T follicular helper cell (primary cell): Measurements from ENCODE around the gene SLC5A9.
"Not testable (repeated sequence)": the region's sequence is repeated elsewhere in the genome, so short reads cannot be mapped to it uniquely, and the experiment has no call there.

Experiments used
- DNase-seq: peaks from one replicate; pipeline ENCODE4 v3.0.0-alpha.2; 2020; ENCODE audit warnings: low read depth

The SLC5A9 gene

GRCh38 chr1:48214366-48214765, 8.2 kb upstream of the SLC5A9 start:
- not testable (repeated sequence) for DNase-seq

DNA sequence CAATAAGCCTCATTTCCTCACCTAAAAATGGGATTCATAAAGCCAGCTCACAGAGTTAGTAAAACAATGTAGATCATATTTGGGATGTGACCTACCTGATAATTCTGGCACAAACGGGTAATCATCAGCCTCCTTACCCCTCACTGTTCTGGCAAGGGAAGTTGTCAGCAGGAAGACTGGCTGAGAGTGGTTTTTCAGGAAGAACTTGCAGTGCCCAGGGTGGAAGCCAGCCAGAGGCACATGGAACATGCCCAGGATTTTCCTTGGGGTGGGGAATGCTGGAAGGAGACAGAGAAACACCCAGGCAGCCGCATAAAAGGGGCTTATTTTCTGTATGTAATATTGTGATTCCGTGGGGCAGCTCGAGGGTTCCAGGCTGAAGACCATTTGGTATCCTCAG, 7.7 kb upstream of the SLC5A9 start:
- DNase-seq = no peak

DNA sequence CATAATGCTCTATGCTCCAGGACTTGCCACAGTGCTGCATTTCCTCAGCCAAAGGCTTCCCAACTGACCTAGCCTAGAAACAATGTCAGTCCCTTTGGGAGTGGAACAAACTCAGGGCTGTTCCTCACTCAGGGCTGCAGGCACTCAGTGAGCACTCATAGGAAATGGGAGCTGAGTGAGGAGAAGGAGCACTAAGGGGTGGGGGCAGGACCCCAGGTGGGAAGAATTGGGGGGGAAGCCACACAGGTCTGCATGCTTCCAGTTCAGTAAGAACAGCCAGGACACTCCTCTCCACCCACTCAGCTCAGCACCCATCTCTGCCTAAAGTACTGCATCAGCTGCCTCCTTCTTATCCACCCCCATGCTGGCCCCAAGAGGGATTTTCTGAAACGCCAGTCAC, 7.3 kb upstream of the SLC5A9 start:
- DNase-seq = no peak

GRCh38 chr1:48215889-48216288, 6.6 kb upstream of the SLC5A9 start:
- DNase-seq = no peak

DNA sequence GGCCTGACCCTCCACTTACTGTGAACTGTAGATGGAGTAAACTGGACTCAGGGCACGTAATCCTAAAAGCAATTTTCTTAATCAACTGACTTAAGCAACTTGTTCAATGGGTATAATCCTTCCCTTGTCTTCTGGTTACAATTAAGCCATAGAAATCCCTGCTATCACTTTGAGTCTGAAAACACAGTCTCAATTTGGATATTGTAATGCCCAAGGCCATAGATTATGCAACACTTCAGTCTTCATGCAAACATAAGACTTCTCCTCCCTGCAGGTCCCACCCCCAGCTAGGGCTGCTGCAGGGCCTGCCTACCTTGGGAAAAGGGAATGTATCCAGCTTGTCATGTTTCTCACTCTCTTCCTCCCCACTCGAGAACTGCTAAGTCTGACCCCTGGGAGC, 6.2 kb upstream of the SLC5A9 start:
- no peak for DNase-seq

GRCh38 chr1:48216941-48217340, 5.6 kb upstream of the SLC5A9 start:
- DNase-seq = no peak

- DNase-seq = no peak
Measured at GRCh38 chr1:48217856-48218255, 4.7 kb upstream of the SLC5A9 start.

DNA sequence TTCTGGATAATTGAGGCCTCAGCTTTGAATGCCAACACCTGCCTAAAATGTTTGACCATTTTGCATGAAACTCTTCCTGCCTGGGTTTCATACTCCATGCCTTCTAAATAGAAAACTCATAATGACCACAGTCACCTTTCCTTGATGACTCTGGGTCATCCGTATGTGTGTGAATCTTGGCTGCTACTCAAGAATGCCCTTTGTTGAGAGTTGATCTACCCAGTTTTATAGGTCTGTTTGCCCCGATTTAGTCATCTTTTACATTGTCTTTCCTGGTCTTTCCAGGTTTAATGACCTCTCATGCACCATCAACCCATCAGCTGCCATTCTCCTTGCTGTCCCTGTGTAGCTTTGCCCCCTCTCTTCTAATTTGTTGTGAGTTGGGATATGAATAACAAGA, 2.7 kb upstream of the SLC5A9 start:
- no peak for DNase-seq

DNA sequence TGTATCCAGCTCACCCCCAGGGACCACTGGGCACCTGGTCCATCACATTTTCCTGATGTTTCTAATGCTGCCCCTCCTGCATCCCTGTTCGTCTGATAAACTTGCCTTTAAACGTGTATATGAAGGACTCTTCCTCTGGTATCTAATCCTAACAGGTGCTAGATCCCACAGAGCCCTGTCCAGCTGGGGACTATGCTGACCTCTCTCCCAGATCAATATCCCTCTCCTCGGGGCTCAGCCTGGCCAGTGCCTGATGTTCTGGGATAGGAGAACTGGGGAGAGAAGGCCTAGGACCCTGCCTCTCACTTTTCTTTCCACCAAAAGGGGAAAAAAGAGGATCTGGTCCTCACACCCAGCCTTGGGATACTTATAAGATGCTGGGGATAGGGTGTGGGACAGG, 1.4 kb upstream of the SLC5A9 start:
- DNase-seq = no peak

GRCh38 chr1:48221657-48222056, 859 bp upstream of the SLC5A9 start:
- no peak for DNase-seq

DNA sequence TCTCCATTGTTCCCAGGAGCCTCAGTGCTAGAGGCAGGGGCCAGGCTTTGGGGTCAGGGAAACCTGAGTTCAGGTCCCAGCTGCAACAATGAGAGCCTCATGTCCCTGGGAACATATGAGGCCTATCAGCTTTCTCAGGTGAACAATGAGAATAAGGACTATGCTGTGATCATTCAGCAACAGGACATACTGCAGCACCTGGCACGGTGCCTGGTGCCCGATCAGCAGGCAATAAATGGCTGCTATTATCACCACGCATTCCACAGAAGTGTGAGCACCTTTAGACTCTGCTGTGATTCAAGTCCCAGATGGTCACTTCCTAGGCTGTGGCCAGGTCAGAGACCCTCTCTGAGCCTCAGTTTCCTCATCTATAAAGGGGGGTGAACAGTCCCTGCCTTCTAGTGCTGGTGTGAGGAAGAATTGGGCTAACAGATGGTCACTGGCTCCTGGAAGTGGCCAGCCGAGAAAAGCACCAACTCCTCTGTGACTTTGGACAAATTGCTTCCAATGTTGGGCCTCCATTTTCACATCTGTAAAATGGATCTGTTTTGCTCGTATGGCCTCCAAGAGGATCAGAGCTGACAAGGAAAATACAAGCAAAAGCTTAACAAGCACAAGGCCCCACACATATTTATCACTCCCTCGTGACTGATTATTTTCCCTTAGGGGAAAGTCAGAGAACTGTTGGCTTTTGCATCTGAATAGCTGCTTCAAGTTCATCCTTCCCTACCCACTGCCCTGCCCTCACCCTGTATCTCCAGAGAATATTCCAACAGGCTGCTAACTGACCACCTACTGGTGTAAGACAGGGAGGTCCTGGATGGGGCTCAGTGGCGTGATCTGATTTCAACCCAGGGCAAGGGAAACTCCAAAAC, 1.1 kb downstream of the SLC5A9 start:
- no peak for DNase-seq

GRCh38 chr1:48224791-48225190, 2.3 kb downstream of the SLC5A9 start:
- no peak for DNase-seq

DNA sequence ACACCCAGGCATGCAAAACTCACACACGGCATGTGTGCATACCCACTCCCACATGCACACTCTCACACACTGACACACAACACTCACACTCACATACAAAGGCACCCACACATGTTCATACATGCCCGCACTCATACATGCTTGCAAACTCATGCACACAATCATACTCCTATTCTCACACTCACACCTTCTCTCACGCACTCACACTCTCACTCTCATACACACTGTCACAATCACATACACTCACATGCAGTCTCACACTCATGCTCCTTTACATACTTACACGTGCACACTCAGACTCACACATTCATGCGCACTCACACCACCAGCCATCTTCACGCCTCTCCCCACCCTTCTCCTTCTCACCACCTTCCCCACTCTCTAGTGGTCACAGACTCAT, 3.1 kb downstream of the SLC5A9 start:
- DNase-seq = no peak

DNA sequence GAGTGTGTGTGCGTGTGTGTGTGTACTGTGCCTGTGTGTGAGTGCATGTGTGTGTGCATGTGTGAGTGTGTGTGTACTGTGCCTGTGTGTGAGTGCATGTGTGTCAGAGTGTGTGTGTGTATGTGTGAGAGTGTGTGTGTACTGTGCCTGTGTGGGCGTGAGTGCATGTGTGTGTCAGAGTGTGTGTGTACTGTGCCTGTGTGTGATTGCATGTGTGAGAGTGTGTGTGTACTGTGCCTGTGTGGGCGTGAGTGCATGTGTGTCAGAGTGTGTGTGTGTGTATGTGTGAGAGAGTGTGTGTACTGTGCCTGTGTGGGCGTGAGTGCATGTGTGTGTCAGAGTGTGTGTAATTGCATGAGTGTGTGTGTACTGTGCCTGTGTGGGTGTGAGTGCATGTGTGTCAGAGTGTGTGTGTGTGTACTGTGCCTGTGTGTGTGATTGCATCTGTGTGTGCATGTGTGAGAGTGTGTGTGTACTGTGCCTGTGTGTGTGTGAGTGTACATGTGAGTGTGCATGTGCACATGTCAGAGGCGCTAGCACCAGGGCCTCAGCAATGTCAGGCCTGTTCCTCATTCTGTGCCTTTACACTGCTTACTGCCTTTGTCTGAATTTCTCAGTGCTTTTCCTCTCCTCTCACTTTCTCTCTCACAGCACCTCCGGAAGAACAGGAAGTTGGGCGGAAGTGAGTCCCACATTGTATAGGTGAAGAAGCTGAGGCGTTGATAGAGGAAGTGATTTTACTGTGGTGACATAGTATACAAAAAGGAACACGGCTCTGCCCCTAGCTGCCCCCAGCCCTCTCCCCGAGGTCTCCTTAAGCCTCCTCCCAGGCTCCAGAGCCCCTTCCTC, 4.9 kb downstream of the SLC5A9 start:
- DNase-seq = no peak

GRCh38 chr1:48228156-48228555, 5.6 kb downstream of the SLC5A9 start:
- no peak for DNase-seq

DNA sequence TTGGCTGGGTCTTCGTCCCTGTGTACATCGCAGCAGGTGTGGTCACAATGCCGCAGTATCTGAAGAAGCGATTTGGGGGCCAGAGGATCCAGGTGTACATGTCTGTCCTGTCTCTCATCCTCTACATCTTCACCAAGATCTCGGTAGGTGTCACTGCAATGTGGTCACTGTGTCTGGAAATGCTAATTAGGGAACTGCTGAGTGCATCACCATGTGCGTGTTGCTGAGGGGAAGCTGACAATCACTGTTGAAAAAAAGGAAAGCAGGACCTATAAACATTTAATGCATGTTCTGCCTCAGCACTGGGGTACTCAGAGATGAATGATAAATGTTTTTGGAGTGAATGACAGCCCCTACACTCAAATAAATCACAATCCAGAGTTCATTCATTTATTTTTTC, 6.8 kb downstream of the SLC5A9 start:
- DNase-seq = no peak

- DNase-seq = no peak
Measured at GRCh38 chr1:48230236-48230635, 7.7 kb downstream of the SLC5A9 start.

- no peak for DNase-seq
Measured at GRCh38 chr1:48232722-48233121, 10.2 kb downstream of the SLC5A9 start.

- DNase-seq = no peak
Measured at GRCh38 chr1:48233666-48234485, 11.4 kb downstream of the SLC5A9 start.

DNA sequence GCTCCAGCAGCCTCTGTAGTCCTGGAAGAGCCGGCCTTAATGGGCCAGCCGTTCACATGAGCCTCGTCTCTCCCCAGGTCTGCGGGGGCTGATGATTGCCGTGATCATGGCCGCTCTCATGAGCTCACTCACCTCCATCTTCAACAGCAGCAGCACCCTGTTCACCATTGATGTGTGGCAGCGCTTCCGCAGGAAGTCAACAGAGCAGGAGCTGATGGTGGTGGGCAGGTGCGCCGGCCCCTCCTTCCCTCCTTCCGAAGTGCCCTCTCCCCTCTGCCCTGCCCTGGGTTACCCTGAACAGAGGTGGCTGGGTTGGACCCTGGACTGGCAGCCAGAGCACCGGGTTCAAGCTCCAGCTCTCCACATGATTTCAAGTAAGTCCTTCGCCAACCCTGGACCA, 13.1 kb downstream of the SLC5A9 start:
- DNase-seq = no peak

DNA sequence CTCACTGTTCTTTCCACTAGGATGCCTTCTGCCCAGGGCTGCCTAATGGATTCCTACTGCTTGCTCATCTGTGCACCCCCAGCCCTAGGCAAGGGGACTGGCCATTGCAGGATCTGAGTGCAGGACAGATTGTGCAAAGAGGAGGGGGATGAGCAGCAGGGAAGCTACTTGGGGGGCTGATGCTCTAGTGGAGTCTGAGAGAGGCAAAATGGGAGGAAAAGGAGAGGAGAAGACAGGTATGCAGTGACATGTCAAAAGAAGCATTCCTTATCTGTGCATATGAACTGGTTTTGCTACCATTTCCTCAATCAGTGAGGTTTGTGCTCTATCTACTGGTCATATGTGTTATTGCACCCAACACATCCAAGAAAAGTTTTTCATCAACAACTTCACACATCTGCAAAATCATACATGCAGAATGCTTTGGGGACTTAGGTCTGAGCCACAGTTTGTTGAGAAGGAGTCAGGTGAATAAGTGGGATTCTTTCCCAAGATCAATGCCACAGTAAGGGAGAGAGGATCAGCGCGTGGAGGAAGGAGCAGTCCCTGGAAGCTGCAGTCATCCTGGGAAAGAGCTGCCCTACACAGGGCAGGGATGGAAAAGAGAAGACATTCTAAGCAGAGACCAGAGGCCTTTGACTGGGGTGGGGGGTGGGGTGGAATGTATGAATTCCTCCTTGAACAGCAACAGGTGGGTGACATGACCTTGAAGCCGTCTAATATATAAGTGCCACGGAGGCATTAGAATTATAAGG, 14.4 kb downstream of the SLC5A9 start:
- DNase-seq = no peak
